Heart left ventricle (tissue), 13 donors: ENCODE results near the gene INKA1.

ENCODE experiments used
- POLR2A ChIP-seq, 2 donors: fragments of 450-650 bp; IDR thresholded peaks; one replicate each; pipeline ENCODE4 v1.6.1; 2017; ENCODE audit warnings: antibody characterized with exemption in 2 of 2, mild to moderate bottlenecking in 2 of 2, moderate library complexity in 2 of 2
- TF ChIP-seq, protein P1 (sequence below), 12 donors: fragments of 200-600 bp; sonication (generic) in 4 of 12; IDR thresholded peaks; one replicate each; pipeline versions ENCODE4 v1.5.0 to v1.8.0; 2018 to 2022; ENCODE audit warnings: antibody characterized with exemption in 12 of 12, mild to moderate bottlenecking in 5 of 12
- donor health status: ischemic (EF 13 %, LVEDD 7.1; RV severe dilation, severe dysfunction).
- donor health status: DM: no; HTN: yes; CAD: no.
- donor health status: DM: no; HTN: no; CAD: no.
- donor health status: ischemic (EF 25% LVEDD 6.9; RV normal size, moderate dysfunction).
- donor health status: ischemic (EF 25% LVEDD 5.7; RV mildly dilated, moderate dysfunction).
- donor health status: ischemic (EF 35%, LVEDD 5.7; RV mildly dilated, moderate dysfunction).
- donor health status: nonischemic (EF 11% LVEDD 7.7; RV severe dilation, severe dysfunction).
- donor health status: DM: yes; HTN: yes; CAD: no.
- donor health status: PGD.
- donor health status: ischemic (EF 29% LVEDD 5.4; RV normal size, mild dysfunction).
- donor health status: nonischemic (EF 23%, LVEDD 6.1; RV moderate dilation, normal function).

DNA sequence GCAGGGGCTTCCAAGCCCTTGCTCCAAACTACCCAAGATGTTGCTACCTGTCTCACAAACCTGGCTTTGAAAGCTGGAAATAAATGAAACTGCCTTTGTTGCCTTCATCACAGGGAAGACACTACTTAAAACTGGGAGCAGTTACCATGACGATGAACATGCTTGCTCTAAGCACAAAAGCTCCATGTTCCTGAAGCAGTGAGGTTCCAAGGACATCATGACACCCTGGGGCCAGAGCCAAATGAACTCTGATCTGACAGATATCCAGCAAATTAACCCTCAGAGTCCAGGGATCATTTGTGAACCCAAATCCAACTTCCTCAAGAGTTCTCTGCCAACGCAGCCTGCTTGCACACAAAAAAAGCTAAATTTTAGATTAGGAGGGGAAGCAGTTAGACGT is 42.6 kb downstream of the INKA1 start:
- TF ChIP-seq POLR2A (IDR thresholded peaks at IDR 0.05): no peak
- TF ChIP-seq, protein P1, sequence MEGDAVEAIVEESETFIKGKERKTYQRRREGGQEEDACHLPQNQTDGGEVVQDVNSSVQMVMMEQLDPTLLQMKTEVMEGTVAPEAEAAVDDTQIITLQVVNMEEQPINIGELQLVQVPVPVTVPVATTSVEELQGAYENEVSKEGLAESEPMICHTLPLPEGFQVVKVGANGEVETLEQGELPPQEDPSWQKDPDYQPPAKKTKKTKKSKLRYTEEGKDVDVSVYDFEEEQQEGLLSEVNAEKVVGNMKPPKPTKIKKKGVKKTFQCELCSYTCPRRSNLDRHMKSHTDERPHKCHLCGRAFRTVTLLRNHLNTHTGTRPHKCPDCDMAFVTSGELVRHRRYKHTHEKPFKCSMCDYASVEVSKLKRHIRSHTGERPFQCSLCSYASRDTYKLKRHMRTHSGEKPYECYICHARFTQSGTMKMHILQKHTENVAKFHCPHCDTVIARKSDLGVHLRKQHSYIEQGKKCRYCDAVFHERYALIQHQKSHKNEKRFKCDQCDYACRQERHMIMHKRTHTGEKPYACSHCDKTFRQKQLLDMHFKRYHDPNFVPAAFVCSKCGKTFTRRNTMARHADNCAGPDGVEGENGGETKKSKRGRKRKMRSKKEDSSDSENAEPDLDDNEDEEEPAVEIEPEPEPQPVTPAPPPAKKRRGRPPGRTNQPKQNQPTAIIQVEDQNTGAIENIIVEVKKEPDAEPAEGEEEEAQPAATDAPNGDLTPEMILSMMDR (IDR thresholded peaks at IDR 0.05): no peak
